Mesenchymal stem cell (in vitro differentiated cells and primary cell): ENCODE measurements around the gene CD40LG.

Source experiments
- DNase-seq: peaks from one replicate; pipeline ENCODE4 v3.0.0-alpha.2; 2013
- H2AFZ ChIP-seq: one replicate; pipeline ENCODE4 v1.6.1; 2013; ENCODE audit warnings: low read depth, mild to moderate bottlenecking, control low read depth, inconsistent platforms, low read length, moderate library complexity
- H2AK5ac ChIP-seq: 2 replicates; pipeline ENCODE4 v1.6.1; 2013; ENCODE audit warnings: low read length, moderate library complexity, mild to moderate bottlenecking, inconsistent platforms; ENCODE audit not compliant: severe bottlenecking
- H2BK120ac ChIP-seq: one replicate; pipeline ENCODE4 v1.6.1; 2013; ENCODE audit warnings: low read depth, mild to moderate bottlenecking, inconsistent platforms, low read length, moderate library complexity
- H2BK12ac ChIP-seq, 2 experiments: one replicate each; pipeline ENCODE4 v1.6.1; 2013; ENCODE audit warnings: inconsistent platforms in 2 of 2, low read length in 2 of 2, mild to moderate bottlenecking in 2 of 2, moderate library complexity in 2 of 2, control low read depth in 1 of 2
- H2BK15ac ChIP-seq: one replicate; pipeline ENCODE4 v1.6.1; 2013; ENCODE audit warnings: mild to moderate bottlenecking, low read depth, inconsistent platforms; ENCODE audit not compliant: poor library complexity, severe bottlenecking
- H2BK5ac ChIP-seq: 2 replicates; pipeline ENCODE4 v1.6.1; 2013; ENCODE audit warnings: low read depth, mild to moderate bottlenecking, low read length, control low read depth, inconsistent platforms; ENCODE audit not compliant: poor library complexity, severe bottlenecking
- H3K14ac ChIP-seq, 2 experiments: one replicate each; pipeline ENCODE4 v1.6.1; 2013; ENCODE audit warnings: inconsistent platforms in 2 of 2, low read length in 2 of 2, control low read depth in 1 of 2, mild to moderate bottlenecking in 1 of 2, moderate library complexity in 1 of 2
- H3K18ac ChIP-seq, 2 experiments: one replicate each; pipeline ENCODE4 v1.6.1; 2013; ENCODE audit warnings: inconsistent platforms in 2 of 2, low read length in 2 of 2, control low read depth in 1 of 2, low read depth in 1 of 2, mild to moderate bottlenecking in 1 of 2
- H3K23ac ChIP-seq, 2 experiments: one replicate each; pipeline ENCODE4 v1.6.1; 2013; ENCODE audit warnings: inconsistent platforms in 2 of 2, low read length in 2 of 2, mild to moderate bottlenecking in 2 of 2, moderate library complexity in 2 of 2, control low read depth in 1 of 2
- H3K27ac ChIP-seq: 2 replicates; pipeline ENCODE4 v1.5.1; 2013; ENCODE audit warnings: mild to moderate bottlenecking, moderate library complexity, low read length, control low read depth, inconsistent platforms; ENCODE audit not compliant: poor library complexity, severe bottlenecking
- H3K27me3 ChIP-seq, 2 experiments: 2 replicates each; pipeline versions ENCODE4 v1.6.1 to v1.7.0; 2013; ENCODE audit warnings: low read length in 2 of 2, mild to moderate bottlenecking in 2 of 2, moderate library complexity in 2 of 2, control low read depth in 1 of 2, inconsistent platforms in 1 of 2; ENCODE audit not compliant: control insufficient read depth in 1 of 2, insufficient read depth in 1 of 2
- H3K36me3 ChIP-seq, 2 experiments: 2 replicates each; pipeline versions ENCODE4 v1.6.1 to v1.7.0; 2013; ENCODE audit warnings: low read length in 2 of 2, control low read depth in 1 of 2, inconsistent platforms in 1 of 2, low read depth in 1 of 2, mild to moderate bottlenecking in 1 of 2; ENCODE audit not compliant: insufficient read depth in 2 of 2, control insufficient read depth in 1 of 2
- H3K4ac ChIP-seq, 2 experiments: one replicate each; pipeline ENCODE4 v1.6.1; 2013; ENCODE audit warnings: inconsistent platforms in 2 of 2, low read length in 2 of 2, mild to moderate bottlenecking in 2 of 2, moderate library complexity in 2 of 2, control low read depth in 1 of 2, low read depth in 1 of 2
- H3K4me1 ChIP-seq: 2 replicates; pipeline ENCODE4 v1.6.1; 2013; ENCODE audit warnings: low read depth, low read length, control low read depth; ENCODE audit not compliant: control insufficient read depth, insufficient read depth
- H3K4me2 ChIP-seq: 2 replicates; pipeline ENCODE4 v1.6.1; 2013; ENCODE audit warnings: low read length, mild to moderate bottlenecking, inconsistent platforms; ENCODE audit not compliant: poor library complexity, severe bottlenecking
- H3K4me3 ChIP-seq, 2 experiments: 2 replicates each; pipeline versions ENCODE4 v1.5.1 to v1.7.0; 2013; ENCODE audit warnings: low read length in 2 of 2, mild to moderate bottlenecking in 2 of 2, control low read depth in 1 of 2, low read depth in 1 of 2; ENCODE audit not compliant: insufficient read depth in 1 of 2
- H3K79me1 ChIP-seq: replicated peaks from 2 replicates; pipeline ENCODE4 v1.6.1; 2013; ENCODE audit warnings: mild to moderate bottlenecking, control low read depth, low read length, inconsistent platforms; ENCODE audit not compliant: poor library complexity, severe bottlenecking
- H3K9ac ChIP-seq: 2 replicates; pipeline ENCODE4 v1.7.0; 2013; ENCODE audit warnings: mild to moderate bottlenecking, low read length, moderate library complexity
- H3K9me3 ChIP-seq: 2 replicates; pipeline ENCODE4 v1.7.0; 2013; ENCODE audit warnings: mild to moderate bottlenecking, low read length; ENCODE audit not compliant: control insufficient read depth
- H4K8ac ChIP-seq: one replicate; pipeline ENCODE4 v1.6.1; 2013; ENCODE audit warnings: inconsistent platforms, mild to moderate bottlenecking, low read length, moderate library complexity
- H4K91ac ChIP-seq: one replicate; pipeline ENCODE4 v1.6.1; 2013; ENCODE audit warnings: mild to moderate bottlenecking, low read length, inconsistent platforms
- WGBS: methylation state at CpG from one replicate; pipeline ENCODE4 v1.1.7; 2013; ENCODE audit warnings: mixed read lengths; 5-methylcytosine and 5-hydroxymethylcytosine counted together

The CD40LG gene

GRCh38 chrX:136626891-136627290 lies 21.1 kb upstream of the CD40LG start:
- Histone ChIP-seq H2BK12ac (no peak overlapping the region), H3K23ac (no peak overlapping the region), H3K9ac (no peak overlapping the region), H3K4me3 (no peak overlapping the region), H2AK5ac (no peak overlapping the region), H3K36me3 (no peaks in the 10 kb centered on the region), H2BK15ac (no peak overlapping the region), H2BK5ac (no peak overlapping the region), H3K27ac (no peak overlapping the region), H3K4me2 (no peak overlapping the region), H2BK120ac (no peak overlapping the region), H4K8ac (no peak overlapping the region), H3K27me3 (peaks cover 0 to 25% of the 10 kb centered on the region in 2 experiments), H2AFZ (no peak overlapping the region), H3K9me3 (no peaks in the 10 kb centered on the region), H3K4ac (no peak overlapping the region), H4K91ac (no peak overlapping the region), H3K4me1 (no peaks in the 10 kb centered on the region), H3K79me1 (no peaks in the 10 kb centered on the region), H3K14ac (no peak overlapping the region), H3K18ac (no peak overlapping the region)
- no CpG with 5 or more reads among the region's 1 CpG for WGBS
- DNase-seq = no peak

DNA sequence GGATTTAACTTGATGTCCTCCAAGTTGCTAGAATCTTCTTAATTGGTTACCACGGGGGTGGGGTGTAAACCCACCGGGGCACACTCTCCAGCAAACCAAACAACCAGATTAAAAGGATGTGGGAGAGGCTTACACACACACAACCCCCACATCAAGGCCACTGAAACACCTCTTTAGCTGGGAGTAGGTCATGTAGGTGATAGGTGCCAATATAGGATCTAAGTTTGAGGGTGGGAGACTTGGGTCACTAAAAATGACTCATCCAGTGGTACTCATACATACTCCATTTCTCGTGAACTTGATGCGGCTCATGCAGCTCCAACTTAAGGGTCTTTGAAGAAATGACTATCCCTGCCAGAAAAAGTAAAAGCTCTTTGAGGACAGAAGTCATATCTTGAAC lies 20.5 kb upstream of the CD40LG start:
- H3K4me1 ChIP-seq = no peaks in the 10 kb centered on the region
- no peak for DNase-seq
- no peak overlapping the region for H3K23ac ChIP-seq
- H3K4me3 ChIP-seq = no peak overlapping the region
- H3K4ac ChIP-seq = no peak overlapping the region
- H3K27ac ChIP-seq = no peak overlapping the region
- H3K14ac ChIP-seq = no peak overlapping the region
- no peaks in the 10 kb centered on the region for H3K79me1 ChIP-seq
- no peak overlapping the region for H2BK12ac ChIP-seq
- no peak overlapping the region for H3K4me2 ChIP-seq
- no peak overlapping the region for H4K91ac ChIP-seq
- no peak overlapping the region for H3K18ac ChIP-seq
- no peak overlapping the region for H2BK15ac ChIP-seq
- H2AK5ac ChIP-seq = no peak overlapping the region
- no peak overlapping the region for H2BK120ac ChIP-seq
- 80% methylated on average over 2 of the region's 4 CpGs for WGBS
- H3K36me3 ChIP-seq = no peaks in the 10 kb centered on the region
- H3K9ac ChIP-seq = no peak overlapping the region
- H2BK5ac ChIP-seq = no peak overlapping the region
- H3K9me3 ChIP-seq = no peaks in the 10 kb centered on the region
- H3K27me3 ChIP-seq = peaks cover 0 to 29% of the 10 kb centered on the region in 2 experiments
- H4K8ac ChIP-seq = no peak overlapping the region
- H2AFZ ChIP-seq = no peak overlapping the region

GRCh38 chrX:136629084-136629750 lies 18.7 kb upstream of the CD40LG start:
- no peak overlapping the region for H2BK12ac ChIP-seq
- no peak overlapping the region for H2BK5ac ChIP-seq
- no peak overlapping the region for H2BK15ac ChIP-seq
- H2AK5ac ChIP-seq = no peak overlapping the region
- H3K18ac ChIP-seq = no peak overlapping the region
- no peak overlapping the region for H4K91ac ChIP-seq
- no peaks in the 10 kb centered on the region for H3K9me3 ChIP-seq
- no peak overlapping the region for H2AFZ ChIP-seq
- H3K23ac ChIP-seq = no peak overlapping the region
- no peak overlapping the region for H4K8ac ChIP-seq
- H3K9ac ChIP-seq = no peak overlapping the region
- no peak overlapping the region for H3K4ac ChIP-seq
- H3K36me3 ChIP-seq = no peaks in the 10 kb centered on the region
- no peaks in the 10 kb centered on the region for H3K4me1 ChIP-seq
- H3K4me2 ChIP-seq = no peak overlapping the region
- 60% methylated on average over 4 of the region's 6 CpGs for WGBS
- no peak for DNase-seq
- H3K4me3 ChIP-seq = no peak overlapping the region
- H3K27me3 ChIP-seq = peaks cover 0 to 26% of the 10 kb centered on the region in 2 experiments
- no peak overlapping the region for H3K27ac ChIP-seq
- H3K79me1 ChIP-seq = no peaks in the 10 kb centered on the region
- no peak overlapping the region for H3K14ac ChIP-seq
- H2BK120ac ChIP-seq = no peak overlapping the region

DNA sequence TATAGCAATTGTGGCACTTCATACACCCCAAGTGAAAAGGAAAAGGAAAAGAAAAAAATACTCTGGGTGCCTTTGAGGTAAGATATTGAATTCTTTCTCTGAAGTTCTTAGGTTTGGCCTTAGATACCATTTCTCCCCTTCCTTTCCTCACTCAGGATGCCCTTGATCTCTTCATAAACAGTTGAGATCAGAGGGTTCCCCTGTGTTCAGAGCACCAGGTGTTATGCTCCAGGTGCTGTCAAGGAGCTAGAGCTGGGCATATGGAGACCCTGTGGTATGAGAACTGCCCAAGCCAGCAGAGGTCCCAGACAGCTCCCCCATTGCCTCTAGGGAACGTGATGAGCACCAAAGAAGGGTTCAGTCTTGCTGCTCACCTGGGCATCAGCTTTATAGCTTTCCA lies 17.1 kb upstream of the CD40LG start:
- 0% methylated on average over 1 of the region's 1 CpG for WGBS
- H2AK5ac ChIP-seq = no peak overlapping the region
- no peak overlapping the region for H2BK5ac ChIP-seq
- no peak overlapping the region for H3K23ac ChIP-seq
- H3K4ac ChIP-seq = no peak overlapping the region
- no peak overlapping the region for H3K27ac ChIP-seq
- H3K4me1 ChIP-seq = no peaks in the 10 kb centered on the region
- H2BK12ac ChIP-seq = no peak overlapping the region
- no peak overlapping the region for H3K4me2 ChIP-seq
- DNase-seq = no peak
- H2BK120ac ChIP-seq = no peak overlapping the region
- H4K8ac ChIP-seq = no peak overlapping the region
- H3K36me3 ChIP-seq = no peaks in the 10 kb centered on the region
- H3K4me3 ChIP-seq = no peak overlapping the region
- H3K9me3 ChIP-seq = no peaks in the 10 kb centered on the region
- peaks cover 0 to 31% of the 10 kb centered on the region in 2 experiments for H3K27me3 ChIP-seq
- H4K91ac ChIP-seq = no peak overlapping the region
- H3K79me1 ChIP-seq = no peaks in the 10 kb centered on the region
- no peak overlapping the region for H3K9ac ChIP-seq
- no peak overlapping the region for H3K18ac ChIP-seq
- H2AFZ ChIP-seq = no peak overlapping the region
- H2BK15ac ChIP-seq = no peak overlapping the region
- no peak overlapping the region for H3K14ac ChIP-seq
